CD4-positive, alpha-beta T cell (primary cell): ENCODE data around the gene SNAPIN. TPM values are rescaled to one million over a fixed set of nuclear protein-coding genes. Genes with fewer than 3 reads are reported as not detected.

ENCODE experiments used
- ATAC-seq: fragments of 200-7000 bp; cut with Tn5 transposase; one replicate; pipeline ENCODE4 v1.10.0; 2022; ENCODE audit warnings: mild to moderate bottlenecking; ENCODE audit not compliant: poor library complexity
- CTCF ChIA-PET: fragments of 350-600 bp; sonication (Branson Sonifier 250); formaldehyde crosslinking; loops from one replicate; lab custom pipeline; 2021; ENCODE audit warnings: antibody characterized with exemption, inconsistent platforms; lab: Charles Lee
- POLR2A ChIA-PET: fragments of 350-600 bp; sonication (Branson Sonifier 250); formaldehyde crosslinking; loops from one replicate; lab custom pipeline; 2021; ENCODE audit warnings: antibody characterized with exemption, inconsistent platforms; lab: Charles Lee
- DNase-seq, 14 experiments: peaks; one replicate each; pipeline ENCODE4 v3.0.0-alpha.2; 2013 to 2020; ENCODE audit warnings: mixed read lengths in 2 of 14
- H3K27ac ChIP-seq, 2 donors: one replicate each; pipeline versions ENCODE4 v1.5.1 to v1.7.0; 2013; ENCODE audit warnings: low read length in 2 of 2, low read depth in 1 of 2, mild to moderate bottlenecking in 1 of 2
- H3K27me3 ChIP-seq, 2 experiments: 1 replicate in 1 of 2; 2 replicates in 1 of 2; pipeline versions ENCODE4 v1.6.1 to v1.7.0; 2013; ENCODE audit warnings: low read length in 2 of 2, control low read depth in 1 of 2, mild to moderate bottlenecking in 1 of 2, moderate library complexity in 1 of 2; ENCODE audit not compliant: insufficient read depth in 2 of 2, control insufficient read depth in 1 of 2
- H3K36me3 ChIP-seq: one replicate; pipeline ENCODE4 v1.6.1; 2013; ENCODE audit warnings: low read length, control low read depth; ENCODE audit not compliant: insufficient read depth
- H3K4me1 ChIP-seq: one replicate; pipeline ENCODE4 v1.6.1; 2013; ENCODE audit warnings: low read length, control low read depth; ENCODE audit not compliant: insufficient read depth
- H3K4me3 ChIP-seq: one replicate; pipeline ENCODE4 v1.5.1; 2013; ENCODE audit warnings: mild to moderate bottlenecking, low read length, moderate library complexity
- H3K9me3 ChIP-seq, 2 experiments: 1 replicate in 1 of 2; 2 replicates in 1 of 2; pipeline versions ENCODE4 v1.6.1 to v1.7.0; 2013; ENCODE audit warnings: low read length in 2 of 2, mild to moderate bottlenecking in 2 of 2, control low read depth in 1 of 2, moderate library complexity in 1 of 2; ENCODE audit not compliant: control insufficient read depth in 1 of 2, insufficient read depth in 1 of 2
- H3K27ac Mint-ChIP-seq: one replicate; pipeline ENCODE4 v1.8.0; 2020; ENCODE audit warnings: mixed read lengths
- H3K27me3 Mint-ChIP-seq: one replicate; pipeline ENCODE4 v1.8.0; 2021; ENCODE audit warnings: mixed read lengths
- H3K36me3 Mint-ChIP-seq: one replicate; pipeline ENCODE4 v1.8.0; 2021; ENCODE audit warnings: low read depth, mixed read lengths
- H3K4me1 Mint-ChIP-seq: one replicate; pipeline ENCODE4 v1.8.0; 2021; ENCODE audit warnings: low read depth, mixed read lengths
- H3K4me3 Mint-ChIP-seq: one replicate; pipeline ENCODE4 v1.8.0; 2020; ENCODE audit warnings: mild to moderate bottlenecking, mixed read lengths
- H3K9me3 Mint-ChIP-seq: one replicate; pipeline ENCODE4 v1.8.0; 2020; ENCODE audit warnings: mixed read lengths
- CTCF ChIP-seq: fragments of 200-600 bp; IDR thresholded peaks from one replicate; pipeline ENCODE4 v1.8.0; 2022; ENCODE audit warnings: antibody characterized with exemption, mild to moderate bottlenecking
- intact Hi-C, 2 experiments: fragments of 100-400 bp; cut with DNase I in 1 of 2; cut with micrococcal nuclease in 1 of 2; formaldehyde crosslinking; loops; one replicate each; pipeline versions ENCODE4 v1.15.1 to v1.9.0; 2023 to 2025; cut with DNase I, micrococcal nuclease
- total RNA-seq, 174 experiments: library from RNA in 2 of 174; stranded (reverse) in 2 of 174; gene quantifications; one replicate each; pipeline ENCODE4 v1.2.3 and lab custom pipeline; 2021 to 2026

Gene SNAPIN
- total RNA-seq, 2 experiments from 2014 or later: 7.2 to 7.3 TPM

GRCh38 chr1:153610334-153610733 is 48.2 kb upstream of the SNAPIN start:
- Histone ChIP-seq H3K27me3 (no peaks in the 10 kb centered on the region), H3K4me3 (no peak overlapping the region), H3K9me3 (no peaks in the 10 kb centered on the region), H3K4me1 (no peaks in the 10 kb centered on the region), H3K27ac (no peak overlapping the region), H3K36me3 (no peaks in the 10 kb centered on the region)
- DNase-seq (no peak), ATAC-seq (no peak)
- Mint-ChIP-seq H3K27ac (no peak overlapping the region), H3K4me1 (no peaks in the 10 kb centered on the region), H3K36me3 (no peaks in the 10 kb centered on the region), H3K27me3 (no peaks in the 10 kb centered on the region), H3K9me3 (no peaks in the 10 kb centered on the region), H3K4me3 (no peak overlapping the region)
- TF ChIP-seq CTCF: no peak
- intact Hi-C loops: no loop called here
- ChIA-PET CTCF (no interaction called here), POLR2A (no interaction called here)

GRCh38 chr1:153610811-153611301 is 47.6 kb upstream of the SNAPIN start:
- Histone ChIP-seq H3K36me3 (no peaks in the 10 kb centered on the region), H3K4me1 (no peaks in the 10 kb centered on the region), H3K27me3 (no peaks in the 10 kb centered on the region), H3K4me3 (no peak overlapping the region), H3K9me3 (no peaks in the 10 kb centered on the region), H3K27ac (no peak overlapping the region)
- Mint-ChIP-seq H3K27ac (no peak overlapping the region), H3K36me3 (no peaks in the 10 kb centered on the region), H3K27me3 (no peaks in the 10 kb centered on the region), H3K4me3 (no peak overlapping the region), H3K4me1 (no peaks in the 10 kb centered on the region), H3K9me3 (no peaks in the 10 kb centered on the region)
- ChIA-PET CTCF (no interaction called here), POLR2A (no interaction called here)
- no peak for ATAC-seq
- intact Hi-C loops: no loop called here
- TF ChIP-seq CTCF: no peak
- DNase-seq: no peak

GRCh38 chr1:153611356-153611755 is 47.1 kb upstream of the SNAPIN start:
- H3K36me3 ChIP-seq: no peaks in the 10 kb centered on the region
- Mint-ChIP-seq H3K9me3 (no peaks in the 10 kb centered on the region), H3K36me3 (no peaks in the 10 kb centered on the region), H3K4me1 (no peaks in the 10 kb centered on the region), H3K27me3 (no peaks in the 10 kb centered on the region), H3K4me3 (no peak overlapping the region), H3K27ac (no peak overlapping the region)
- no peak for TF ChIP-seq CTCF
- no peaks in the 10 kb centered on the region for H3K9me3 ChIP-seq
- H3K4me3 ChIP-seq: no peak overlapping the region
- CTCF ChIA-PET: no interaction called here
- DNase-seq (no peak), ATAC-seq (no peak)
- H3K27me3 ChIP-seq: no peaks in the 10 kb centered on the region
- intact Hi-C loops: no loop called here
- POLR2A ChIA-PET: no interaction called here
- no peak overlapping the region for H3K27ac ChIP-seq
- no peaks in the 10 kb centered on the region for H3K4me1 ChIP-seq
